Endometrial microvascular endothelial cells (primary cell): ENCODE data around the gene ZNF516. TPM values are rescaled to one million over a fixed set of nuclear protein-coding genes. Genes with fewer than 3 reads are reported as not detected.
"Not testable (repeated sequence)": the region's sequence is repeated elsewhere in the genome, so short reads cannot be mapped to it uniquely, and the experiment has no call there.

Source experiments
- in situ Hi-C: cut with HindIII; loops from 2 replicates; pipeline ENCODE4 v1.10.0; 2017; ENCODE audit warnings: low sequenced_read_pairs, low pct_unique_long_range_greater_than_20kb; ENCODE audit errors: inconsistent ontology term
- total RNA-seq: library from RNA; depleted of rRNA; stranded (reverse); fragments of >200 nt; gene quantifications from one replicate; pipeline ENCODE4 v1.2.3, GENCODE V29; 2015; ENCODE audit errors: inconsistent ontology term

ZNF516 gene
- total RNA-seq, 1 donor from 2014 or later, result 4.4 TPM

DNA sequence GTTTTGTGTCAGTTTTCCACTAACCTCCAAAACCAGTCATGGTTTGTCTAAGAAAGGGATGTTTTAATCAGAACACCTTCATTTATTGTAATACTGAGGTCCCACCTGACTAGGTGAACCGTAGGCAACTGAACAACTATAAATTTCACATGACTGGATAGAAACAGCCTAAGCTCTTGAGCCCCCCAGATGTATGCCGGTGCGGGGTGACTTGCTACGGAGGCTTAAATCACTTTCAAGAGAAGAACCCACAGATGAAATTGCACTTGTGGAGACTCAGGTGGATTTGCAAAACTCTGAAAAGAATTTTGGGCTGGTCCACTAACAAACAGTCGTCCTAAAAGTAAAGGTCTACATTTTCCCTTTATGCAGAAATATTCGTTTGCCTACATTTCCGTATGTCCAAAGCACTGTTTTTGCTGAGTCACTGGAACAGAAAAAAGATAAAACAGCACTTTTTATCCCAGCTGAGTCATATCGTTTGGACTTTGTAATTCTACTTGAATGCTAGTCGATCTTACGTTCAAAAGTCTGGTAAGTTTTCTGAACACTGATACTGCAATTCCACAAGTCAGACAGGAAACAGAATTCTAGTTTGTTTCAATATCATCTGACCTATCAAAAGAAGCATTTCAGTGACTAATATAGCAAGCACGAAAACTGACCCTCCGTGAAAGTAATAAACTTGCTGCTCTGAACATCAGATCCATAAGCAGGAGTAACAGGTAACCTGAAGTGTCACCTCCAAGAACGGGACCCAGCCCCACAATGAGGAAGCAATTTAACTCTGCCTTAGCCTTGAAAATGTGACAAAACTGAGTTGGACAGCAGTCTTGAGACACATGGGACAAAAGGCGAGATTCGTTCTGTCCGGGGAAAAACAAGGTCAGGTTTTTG, 18.1 kb downstream of the ZNF516 start:
- in situ Hi-C loops, result no loop called here

DNA sequence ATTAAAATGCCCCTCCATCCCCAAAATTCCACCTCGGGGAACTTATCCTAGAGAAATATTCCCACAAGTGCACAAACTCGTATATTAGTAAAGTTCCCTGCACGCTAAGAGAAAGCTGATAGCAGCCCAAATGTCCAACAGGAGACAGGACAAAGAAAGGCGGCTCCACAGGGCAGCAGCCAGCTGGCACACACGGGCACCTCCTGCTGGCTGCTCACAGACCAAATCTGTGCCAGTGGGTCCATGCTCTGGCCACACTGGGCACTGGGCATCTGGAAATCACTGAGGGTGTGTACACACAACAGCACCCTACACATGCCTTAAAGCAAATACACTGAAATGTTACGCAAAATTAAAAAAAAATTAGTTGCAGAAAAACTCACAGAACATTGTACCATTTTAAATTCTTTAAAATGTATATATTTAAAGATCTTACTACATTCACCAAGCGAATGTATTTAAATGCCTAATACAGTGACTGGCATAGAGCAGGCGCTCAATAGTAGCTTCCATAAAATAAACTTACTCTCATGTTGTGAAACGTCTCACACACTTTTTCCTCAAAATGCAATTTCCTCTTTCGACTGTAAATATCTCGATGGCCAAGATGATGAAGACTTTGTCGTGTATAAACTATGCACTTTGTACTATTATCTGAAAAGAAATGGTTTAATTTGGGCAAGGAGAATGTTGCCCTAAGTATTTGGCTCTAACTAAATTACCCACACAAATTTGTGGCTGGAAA, 19.4 kb downstream of the ZNF516 start:
- in situ Hi-C loops, result no loop called here

GRCh38 chr18:76474824-76475223, 20.2 kb downstream of the ZNF516 start:
- in situ Hi-C loops, result no loop called here

DNA sequence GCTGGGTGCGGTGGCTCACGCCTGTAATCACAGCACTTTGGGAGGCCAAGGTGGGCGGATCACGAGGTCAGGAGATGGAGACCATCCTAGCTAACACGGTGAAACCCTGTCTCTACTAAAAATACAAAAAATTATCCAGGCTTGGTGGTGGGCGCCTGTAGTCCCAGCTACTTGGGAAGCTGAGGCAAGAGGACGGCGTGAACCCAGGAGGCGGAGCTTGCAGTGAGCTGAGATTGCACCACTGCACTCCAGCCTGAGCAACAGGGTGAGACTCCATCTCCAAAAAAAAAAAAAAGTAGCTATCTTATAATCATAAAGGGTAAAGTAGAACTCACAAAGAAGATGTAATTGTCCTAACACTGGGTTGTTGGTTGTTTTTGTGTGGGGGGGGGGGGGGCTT, 21.5 kb downstream of the ZNF516 start:
- in situ Hi-C loops, result not testable (repeated sequence)

GRCh38 chr18:76472829-76473228, 22.2 kb downstream of the ZNF516 start:
- in situ Hi-C loops, result no loop called here

DNA sequence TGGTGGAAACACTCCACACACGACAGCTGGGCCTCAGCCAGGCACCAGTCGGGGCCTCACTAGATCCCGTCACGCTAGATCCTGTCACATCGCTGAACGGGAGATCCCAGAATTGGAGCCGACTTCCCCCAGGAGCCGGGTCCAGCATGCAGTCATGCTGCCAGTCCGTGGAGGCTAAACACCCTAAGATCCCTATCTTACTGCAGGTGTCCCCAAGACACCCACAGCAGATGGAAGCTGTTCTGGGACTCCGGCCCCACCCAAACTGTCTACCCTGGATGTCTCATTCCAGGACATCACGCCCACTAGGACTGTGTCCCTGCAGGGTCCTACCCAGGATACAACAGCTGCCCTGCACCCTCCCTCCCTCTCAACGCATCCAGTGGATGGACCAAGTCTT, 23.4 kb downstream of the ZNF516 start:
- in situ Hi-C loops, result no loop called here

DNA sequence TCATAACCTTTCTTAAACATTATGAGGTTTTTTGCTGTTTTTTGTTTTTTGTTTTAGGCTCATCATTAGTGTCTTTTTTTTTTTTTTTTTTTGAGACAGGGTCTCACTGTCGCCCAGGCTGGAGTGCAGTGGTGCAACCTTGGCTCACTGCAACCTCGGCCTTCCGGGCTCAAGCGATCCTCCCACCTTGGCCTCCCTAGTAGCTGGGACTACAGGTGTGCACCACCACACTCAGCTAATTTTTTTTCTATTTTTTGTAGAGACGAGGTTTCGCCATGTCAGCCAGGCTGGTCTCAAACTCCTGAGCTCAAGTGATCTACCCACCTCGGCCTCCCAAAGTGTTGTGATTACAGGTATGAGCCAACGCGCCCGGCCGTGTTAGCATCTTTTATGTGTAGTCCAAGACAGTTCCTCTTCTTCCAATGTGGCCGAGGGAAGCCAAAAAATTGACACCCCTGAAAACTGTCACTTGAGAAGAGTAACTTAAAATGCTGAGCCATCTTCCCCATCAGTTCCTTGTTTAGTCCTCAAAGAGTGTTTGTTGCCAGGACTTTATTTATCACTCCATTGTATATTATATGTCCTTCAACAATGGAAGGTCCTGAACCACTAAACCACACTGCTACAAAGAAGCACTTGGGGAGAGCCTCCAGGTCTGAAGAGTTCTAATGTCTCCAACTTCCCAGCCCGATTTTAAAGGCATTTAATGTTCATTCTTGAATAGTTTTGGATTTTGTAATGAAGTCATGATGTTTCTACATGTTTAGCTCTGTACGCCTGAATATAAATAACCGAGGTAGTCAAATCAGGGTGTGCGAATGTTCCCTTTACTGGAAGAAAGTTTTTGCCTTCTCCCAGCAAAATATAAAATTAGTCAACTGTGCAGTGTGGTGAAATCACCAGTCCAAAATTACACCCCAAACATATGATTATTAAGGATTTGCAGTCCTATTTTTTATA, 26.4 kb downstream of the ZNF516 start:
- in situ Hi-C loops, result no loop called here

- in situ Hi-C loops, result no loop called here
These were observed 27.5 kb downstream of the ZNF516 start for GRCh38 chr18:76467371-76468190.

DNA sequence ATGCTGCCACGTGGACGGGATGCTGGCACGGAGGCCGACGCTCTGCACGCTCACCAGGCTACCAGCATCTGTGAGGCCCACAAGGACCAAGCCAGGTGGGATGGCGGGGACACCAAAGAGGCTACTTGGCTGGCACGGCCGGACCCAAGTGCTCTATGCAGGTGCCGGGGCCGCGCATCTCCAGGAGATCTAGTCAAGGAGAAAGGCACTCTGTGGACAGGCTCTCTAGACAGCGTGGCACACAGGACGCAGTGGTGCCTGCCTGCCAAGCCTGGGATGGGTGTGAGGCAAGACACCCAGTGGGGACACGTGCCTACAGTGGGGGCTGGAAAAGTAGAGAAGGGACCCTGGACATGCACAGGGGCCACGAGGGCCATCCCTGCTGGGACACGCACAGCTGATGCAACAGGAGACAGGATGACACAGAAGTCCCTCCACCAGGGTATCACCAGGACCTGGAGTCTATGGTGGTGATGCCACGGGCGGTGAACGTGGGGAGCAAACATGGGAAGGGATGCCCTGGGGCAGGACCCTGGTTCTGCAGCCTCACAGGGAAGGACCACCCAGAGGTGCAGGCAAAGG, 28.5 kb downstream of the ZNF516 start:
- in situ Hi-C loops, result no loop called here

DNA sequence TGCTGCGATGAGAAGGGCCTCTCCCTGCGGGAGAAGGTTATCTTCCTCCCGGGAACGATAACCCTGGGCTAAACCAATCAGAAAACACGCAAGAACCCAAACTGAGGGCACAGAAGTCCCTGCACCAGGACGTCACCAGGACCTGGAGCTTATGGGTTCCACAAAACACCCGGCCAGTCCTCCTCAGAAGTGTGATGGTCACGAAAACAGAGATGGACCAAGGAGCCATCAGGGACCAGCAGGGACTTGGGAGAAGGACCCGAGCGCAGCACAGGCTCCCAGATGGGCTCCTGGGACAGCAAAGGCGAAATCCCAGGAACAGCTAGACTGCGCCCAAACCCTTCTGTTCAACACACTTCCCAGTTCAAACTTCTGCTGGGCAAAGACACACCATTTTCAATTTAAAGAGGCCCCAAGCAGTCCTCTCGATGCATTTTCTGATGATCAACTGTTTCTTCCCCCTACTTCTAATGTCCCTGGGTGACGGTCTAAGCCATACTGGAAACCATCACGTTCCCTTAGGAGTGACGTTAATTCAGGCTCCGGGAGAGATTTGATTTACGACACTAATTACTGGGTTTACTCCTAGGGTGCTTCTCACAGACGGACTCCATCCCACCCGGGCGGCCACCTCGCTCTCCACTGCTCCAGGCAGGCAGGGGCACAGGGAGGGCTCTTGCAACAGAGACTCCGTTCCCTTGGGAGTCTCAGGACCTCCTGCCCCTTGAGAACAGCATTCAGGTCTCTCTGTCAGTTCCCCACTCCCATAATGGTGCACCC, 29.2 kb downstream of the ZNF516 start:
- in situ Hi-C loops, result no loop called here

- in situ Hi-C loops, result no loop called here
These were observed 30.5 kb downstream of the ZNF516 start for GRCh38 chr18:76464281-76465259.

- in situ Hi-C loops, result no loop called here
These were observed 31.2 kb downstream of the ZNF516 start for GRCh38 chr18:76463872-76464271.

DNA sequence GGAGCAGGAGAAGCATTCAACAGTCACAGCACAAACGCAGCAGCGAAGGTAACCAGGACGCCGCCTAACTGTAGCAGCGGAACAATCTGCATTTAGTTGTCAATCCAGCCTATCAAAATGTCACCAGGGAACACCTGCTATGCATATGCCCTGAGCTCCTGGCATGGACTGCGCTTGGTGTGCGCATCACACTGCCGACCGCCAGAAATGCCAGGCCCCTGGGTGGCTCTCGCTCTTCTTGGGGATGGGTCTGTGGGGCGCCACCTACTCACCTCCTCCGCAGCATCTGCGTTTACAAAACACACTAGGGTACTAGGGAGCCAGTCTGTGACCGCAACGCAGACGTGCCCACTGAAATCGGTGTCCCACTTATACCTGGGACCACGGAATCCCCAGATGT, 31.7 kb downstream of the ZNF516 start:
- in situ Hi-C loops, result no loop called here

DNA sequence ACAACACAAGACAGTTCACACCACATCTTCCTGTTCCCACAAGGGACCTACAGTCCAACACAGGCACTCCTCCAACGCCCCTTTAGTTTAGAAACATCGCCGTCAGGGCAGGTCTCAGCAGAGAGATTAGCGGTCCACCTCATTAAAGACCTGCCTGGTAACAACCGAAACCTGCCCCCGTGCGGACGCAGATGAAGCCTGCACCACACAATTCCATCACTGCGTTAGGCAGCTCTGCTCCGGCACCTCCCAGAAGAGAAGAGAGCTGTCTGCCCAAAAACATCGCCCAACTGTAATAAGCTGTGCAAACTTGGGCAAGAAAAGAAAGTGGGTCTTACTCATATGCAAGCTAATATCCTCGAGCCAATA, 32.7 kb downstream of the ZNF516 start:
- in situ Hi-C loops, result no loop called here

DNA sequence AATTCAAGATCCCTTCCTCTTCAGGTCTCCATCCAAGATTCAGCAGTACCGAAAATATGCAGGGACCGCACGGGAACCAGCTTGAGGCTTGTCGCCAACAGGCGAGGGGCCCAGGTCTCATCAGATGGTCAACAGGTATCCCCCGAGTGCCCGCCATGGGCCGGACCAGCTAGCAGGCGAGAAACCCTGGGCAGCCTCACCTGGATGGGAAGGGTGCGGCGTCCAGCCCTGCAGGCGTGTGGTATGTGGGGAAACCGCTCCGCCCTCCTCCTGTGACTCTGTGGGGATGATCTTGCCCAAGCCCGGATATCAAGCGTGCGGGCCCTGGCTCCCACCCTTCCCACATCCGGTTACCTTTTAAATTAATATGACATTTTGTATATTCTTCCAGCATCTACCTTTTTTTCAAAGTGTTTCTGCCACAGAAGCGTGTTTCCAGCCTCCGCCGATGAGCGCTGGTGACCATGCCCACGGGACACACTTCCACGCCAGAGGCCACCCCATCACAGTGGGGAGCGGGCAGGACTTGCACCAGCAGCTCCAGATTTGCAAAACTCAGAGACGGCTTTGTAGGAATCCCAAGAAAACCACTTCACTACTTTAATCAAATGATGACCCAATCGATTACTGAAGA, 33.2 kb downstream of the ZNF516 start:
- in situ Hi-C loops, result no loop called here

- in situ Hi-C loops, result no loop called here
These were observed 33.9 kb downstream of the ZNF516 start for GRCh38 chr18:76461148-76461547.
